HepG2 (cell line): ENCODE measurements around the gene HLA-DPB1. TPM values are rescaled to one million over a fixed set of nuclear protein-coding genes. Genes with fewer than 3 reads are reported as not detected.

ENCODE experiments used
- ATAC-seq: fragments of 200-7000 bp; cut with Tn5 transposase; 3 replicates; pipeline ENCODE4 v1.9.1; 2020; ENCODE audit warnings: mild to moderate bottlenecking, moderate library complexity
- BruUV-seq: library from RNA; stranded (reverse); fragments of 400-500 nt; replicated peaks from 2 replicates; lab custom pipeline; 2021; lab: Mats Ljungman, UMichigan
- CTCF ChIA-PET: fragments of 300-600 bp; formaldehyde crosslinking; extraction: SDS; loops from one replicate; lab custom pipeline; 2021; ENCODE audit warnings: low total read pairs, inconsistent platforms, low intra/inter-chr PET ratio; lab: Yijun Ruan, JAX
- POLR2A ChIA-PET: fragments of 350-600 bp; sonication (Branson Sonifier 250); formaldehyde crosslinking; loops from one replicate; lab custom pipeline; 2020; ENCODE audit warnings: antibody characterized with exemption, inconsistent platforms; lab: Yijun Ruan, JAX
- DNase-seq: peaks from one replicate; pipeline ENCODE4 v3.0.0-alpha.2; 2015; ENCODE audit warnings: low spot score
- FAIRE-seq: peaks from 3 replicates; lab custom pipeline; 2011; peaks lifted over from hg19 to GRCh38; lab: Jason Lieb, UNC
- H2AFZ ChIP-seq: one replicate; pipeline ENCODE4 v1.6.1; 2011; ENCODE audit warnings: low read length, inconsistent platforms
- H3K27ac ChIP-seq: fragments of 300-600 bp; 3 replicates; pipeline ENCODE4 v1.8.0; 2011; ENCODE audit warnings: mixed run types, mild to moderate bottlenecking, mixed read lengths, low read length, inconsistent platforms; ENCODE audit not compliant: insufficient read depth; ENCODE audit errors: extremely low read length
- H3K27me3 ChIP-seq, 2 experiments: fragments of 200-600 bp in 1 of 2; 2 replicates in 1 of 2; 3 replicates in 1 of 2; pipeline versions ENCODE4 v1.6.0 to v1.8.0; 2011; ENCODE audit warnings: low read length in 2 of 2, mild to moderate bottlenecking in 2 of 2, moderate library complexity in 2 of 2, inconsistent platforms in 1 of 2; ENCODE audit not compliant: insufficient read depth in 2 of 2, control insufficient read depth in 1 of 2
- H3K36me3 ChIP-seq, 2 experiments: fragments of 200-600 bp in 1 of 2; replicated peaks in 1 of 2; 2 replicates in 1 of 2; 3 replicates in 1 of 2; pipeline versions ENCODE4 v1.5.1 to v1.8.0; 2011; ENCODE audit warnings: low read length in 2 of 2, inconsistent platforms in 1 of 2; ENCODE audit not compliant: insufficient read depth in 2 of 2, control insufficient read depth in 1 of 2
- H3K4me1 ChIP-seq: 2 replicates; pipeline ENCODE4 v1.5.1; 2012; ENCODE audit warnings: low read length, inconsistent platforms; ENCODE audit not compliant: insufficient read depth
- H3K4me2 ChIP-seq: 2 replicates; pipeline ENCODE4 v1.6.0; 2011; ENCODE audit warnings: low read depth, low read length, inconsistent platforms
- H3K4me3 ChIP-seq, 3 experiments: fragments of 200-600 bp in 1 of 3; sonication (generic), shearing (Covaris generic) in 1 of 3; replicated peaks in 1 of 3; 2 replicates each; pipeline ENCODE4 v1.5.1; 2011 to 2016; ENCODE audit warnings: low read length in 3 of 3, inconsistent platforms in 2 of 3, low read depth in 2 of 3, mild to moderate bottlenecking in 2 of 3, control low read depth in 1 of 3, mixed read lengths in 1 of 3; ENCODE audit not compliant: insufficient read depth in 1 of 3
- H3K79me2 ChIP-seq: one replicate; pipeline ENCODE4 v1.6.1; 2011; ENCODE audit warnings: low read length, inconsistent platforms; ENCODE audit not compliant: insufficient read depth
- H3K9ac ChIP-seq: 2 replicates; pipeline ENCODE4 v1.6.0; 2011; ENCODE audit warnings: mild to moderate bottlenecking, low read depth, low read length, inconsistent platforms; ENCODE audit not compliant: insufficient read depth
- H3K9me3 ChIP-seq: 2 replicates; pipeline ENCODE4 v1.5.1; 2012; ENCODE audit warnings: mild to moderate bottlenecking, low read length
- H4K20me1 ChIP-seq: 2 replicates; pipeline ENCODE4 v1.6.0; 2011; ENCODE audit warnings: inconsistent platforms, mild to moderate bottlenecking, low read length, moderate library complexity; ENCODE audit not compliant: insufficient read depth
- DPF2 ChIP-seq: sonication (generic); formaldehyde crosslinking; IDR thresholded peaks from 2 replicates; pipeline ENCODE4 v1.4.0; 2020; ENCODE audit warnings: mild to moderate bottlenecking, low read depth, missing genetic modification reagents, borderline replicate concordance
- LBX2 ChIP-seq: sonication (generic); formaldehyde crosslinking; IDR thresholded peaks from 2 replicates; pipeline ENCODE4 v1.5.0; 2020; ENCODE audit warnings: missing genetic modification reagents, mild to moderate bottlenecking, borderline replicate concordance
- STAT5B ChIP-seq: sonication (generic); formaldehyde crosslinking; IDR thresholded peaks from 2 replicates; pipeline ENCODE4 v1.4.0; 2020; ENCODE audit warnings: missing genetic modification reagents
- TBX2 ChIP-seq: sonication (generic); formaldehyde crosslinking; IDR thresholded peaks from 2 replicates; pipeline ENCODE4 v1.5.0; 2020; ENCODE audit warnings: missing genetic modification reagents, mild to moderate bottlenecking, borderline replicate concordance
- TFDP1 ChIP-seq: IDR thresholded peaks from 2 replicates; pipeline ENCODE4 v1.6.1; 2016; ENCODE audit warnings: missing compliant biosample characterization, missing genetic modification reagents, borderline replicate concordance
- THYN1 ChIP-seq: sonication (generic); formaldehyde crosslinking; IDR thresholded peaks from 2 replicates; pipeline ENCODE4 v1.8.1; 2023; ENCODE audit warnings: low read depth, mild to moderate bottlenecking, moderate library complexity, missing genetic modification reagents, borderline replicate concordance
- ZBTB10 ChIP-seq: sonication (generic); formaldehyde crosslinking; IDR thresholded peaks from 2 replicates; pipeline ENCODE4 v1.4.0; 2020; ENCODE audit warnings: missing genetic modification reagents, borderline replicate concordance
- ZNF569 ChIP-seq: sonication (generic); formaldehyde crosslinking; IDR thresholded peaks from 2 replicates; pipeline ENCODE4 v1.5.0; 2020; ENCODE audit warnings: mild to moderate bottlenecking, missing genetic modification reagents, moderate library complexity, borderline replicate concordance
- ZNF597 ChIP-seq: sonication (generic); formaldehyde crosslinking; IDR thresholded peaks from 2 replicates; pipeline ENCODE4 v1.5.0; 2020; ENCODE audit warnings: missing genetic modification reagents
- WGBS: methylation state at CpG from one replicate; pipeline ENCODE4 v1.1.6; 2017; ENCODE audit warnings: low lambda C conversion rate; 5-methylcytosine and 5-hydroxymethylcytosine counted together
- in situ Hi-C: cut with HindIII; loops from 2 replicates; pipeline ENCODE4 v1.10.0; 2017; ENCODE audit warnings: low pct_unique_long_range_greater_than_20kb; ENCODE audit not compliant: extremely low pct_ligation_motif_present
- intact Hi-C: fragments of 100-400 bp; cut with micrococcal nuclease; formaldehyde crosslinking; loops from one replicate; pipeline ENCODE4 v1.10.0; 2022; ENCODE audit not compliant: unreplicated experiment
- polyA plus RNA-seq, 8 experiments: library from polyadenylated mRNA; depleted of rRNA in 3 of 8; stranded (reverse) in 7 of 8; unstranded in 1 of 8; fragments of >200 nt; fragmentation: Illumina TruSeq in 4 of 8; extraction: Trizol in 4 of 8; gene quantifications; 2 replicates each; pipeline versions ENCODE4 v1.2.1 to v1.2.3, GENCODE V29; 2011 to 2016; ENCODE audit warnings: low read depth in 4 of 8, missing spikeins in 1 of 8, mixed read lengths in 1 of 8; ENCODE audit not compliant: insufficient read depth in 1 of 8
- total RNA-seq, 5 experiments: library from RNA; depleted of rRNA; stranded (reverse); fragments of >200 nt; fragmentation: Illumina TruSeq; extraction: Trizol; gene quantifications; 2 replicates each; pipeline ENCODE4 v1.2.3, GENCODE V29; 2016; ENCODE audit warnings: low read depth in 1 of 5
- TF ChIP-seq, protein P1 (sequence below): sonication (generic); formaldehyde crosslinking; IDR thresholded peaks from 2 replicates; pipeline ENCODE4 v1.4.0; 2020; ENCODE audit warnings: mild to moderate bottlenecking, missing genetic modification reagents

HLA-DPB1 gene
- total and polyA plus RNA-seq, 2 of the 13 experiments (the other 11 are each of a cell fraction or from before 2014, with no cell fraction given), result not detected

GRCh38 chr6:33105386-33105785, 29.6 kb downstream of the HLA-DPB1 start:
- POLR2A ChIA-PET, result no interaction called here
- H4K20me1 ChIP-seq, result no peaks in the 10 kb centered on the region
- TF ChIP-seq, protein P1, sequence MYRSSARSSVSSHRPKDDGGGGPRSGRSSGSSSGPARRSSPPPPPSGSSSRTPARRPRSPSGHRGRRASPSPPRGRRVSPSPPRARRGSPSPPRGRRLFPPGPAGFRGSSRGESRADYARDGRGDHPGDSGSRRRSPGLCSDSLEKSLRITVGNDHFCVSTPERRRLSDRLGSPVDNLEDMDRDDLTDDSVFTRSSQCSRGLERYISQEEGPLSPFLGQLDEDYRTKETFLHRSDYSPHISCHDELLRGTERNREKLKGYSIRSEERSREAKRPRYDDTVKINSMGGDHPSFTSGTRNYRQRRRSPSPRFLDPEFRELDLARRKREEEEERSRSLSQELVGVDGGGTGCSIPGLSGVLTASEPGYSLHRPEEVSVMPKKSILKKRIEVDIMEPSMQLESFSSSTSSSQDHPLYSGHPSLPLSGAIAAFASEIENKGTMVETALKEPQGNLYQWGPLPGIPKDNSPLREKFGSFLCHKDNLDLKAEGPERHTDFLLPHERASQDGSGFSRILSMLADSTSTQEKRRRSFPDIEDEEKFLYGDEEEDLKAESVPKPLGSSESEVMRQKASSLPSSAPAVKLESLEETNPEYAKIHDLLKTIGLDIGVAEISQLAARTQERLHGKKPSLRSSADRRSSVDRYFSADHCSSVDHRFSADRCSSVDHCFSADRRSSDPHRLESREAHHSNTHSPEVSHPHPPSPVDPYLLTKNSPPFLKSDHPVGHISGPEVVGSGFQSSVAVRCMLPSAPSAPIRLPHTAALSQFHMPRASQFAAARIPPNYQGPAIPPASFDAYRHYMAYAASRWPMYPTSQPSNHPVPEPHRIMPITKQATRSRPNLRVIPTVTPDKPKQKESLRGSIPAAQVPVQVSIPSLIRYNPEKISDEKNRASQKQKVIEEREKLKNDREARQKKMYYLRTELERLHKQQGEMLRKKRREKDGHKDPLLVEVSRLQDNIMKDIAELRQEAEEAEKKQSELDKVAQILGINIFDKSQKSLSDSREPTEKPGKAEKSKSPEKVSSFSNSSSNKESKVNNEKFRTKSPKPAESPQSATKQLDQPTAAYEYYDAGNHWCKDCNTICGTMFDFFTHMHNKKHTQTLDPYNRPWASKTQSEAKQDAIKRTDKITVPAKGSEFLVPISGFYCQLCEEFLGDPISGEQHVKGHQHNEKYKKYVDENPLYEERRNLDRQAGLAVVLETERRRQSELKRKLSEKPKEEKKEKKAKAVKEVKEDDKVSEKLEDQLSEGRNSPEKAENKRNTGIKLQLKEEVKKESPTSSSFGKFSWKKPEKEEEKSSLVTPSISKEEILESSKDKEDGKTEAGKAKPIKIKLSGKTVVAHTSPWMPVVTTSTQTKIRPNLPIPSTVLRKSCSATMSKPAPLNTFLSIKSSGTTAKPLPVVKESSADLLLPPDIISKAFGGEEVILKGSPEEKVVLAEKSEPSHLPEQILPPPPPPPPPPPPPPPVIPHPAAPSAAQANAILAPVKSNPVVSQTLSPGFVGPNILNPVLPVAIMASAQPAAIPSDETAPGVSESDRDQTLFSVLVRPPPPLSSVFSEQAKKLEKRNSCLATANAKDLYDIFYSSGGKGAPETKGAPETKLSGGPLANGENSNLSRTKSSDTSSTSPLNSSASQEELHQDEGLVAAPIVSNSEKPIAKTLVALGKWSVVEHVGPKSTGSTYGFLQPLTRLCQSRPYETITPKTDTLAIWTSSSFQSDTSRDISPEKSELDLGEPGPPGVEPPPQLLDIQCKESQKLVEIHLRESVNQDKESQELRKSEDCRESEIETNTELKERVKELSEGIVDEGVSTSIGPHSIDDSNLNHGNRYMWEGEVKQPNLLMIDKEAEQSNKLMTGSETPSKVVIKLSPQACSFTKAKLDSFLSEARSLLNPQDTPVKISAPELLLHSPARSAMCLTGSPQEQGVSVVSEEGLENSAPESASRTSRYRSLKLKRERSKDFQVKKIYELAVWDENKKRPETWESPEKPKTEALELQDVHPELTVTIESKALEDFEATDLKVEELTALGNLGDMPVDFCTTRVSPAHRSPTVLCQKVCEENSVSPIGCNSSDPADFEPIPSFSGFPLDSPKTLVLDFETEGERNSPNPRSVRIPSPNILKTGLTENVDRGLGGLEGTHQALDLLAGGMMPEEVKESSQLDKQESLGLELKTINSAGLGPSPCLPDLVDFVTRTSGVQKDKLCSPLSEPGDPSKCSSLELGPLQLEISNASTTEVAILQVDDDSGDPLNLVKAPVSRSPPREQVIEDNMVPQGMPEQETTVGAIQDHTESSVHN (CRISPR knock-in tag), result no peak
- TF ChIP-seq STAT5B (CRISPR knock-in tag) (no peak), ZNF597 (CRISPR knock-in tag) (no peak), THYN1 (CRISPR knock-in tag) (no peak), TBX2 (CRISPR knock-in tag) (no peak), TFDP1 (no peak), LBX2 (no peak), DPF2 (no peak), ZBTB10 (CRISPR knock-in tag) (no peak), ZNF569 (CRISPR knock-in tag) (no peak)

More at GRCh38 chr6:33105386-33105785, 29.6 kb downstream of the HLA-DPB1 start:
- ATAC-seq, result no peak
- Histone ChIP-seq H3K9me3 (peaks cover 19% of the 10 kb centered on the region), H3K4me3 (no peak overlapping the region), H3K79me2 (no peaks in the 10 kb centered on the region), H3K9ac (no peak overlapping the region), H3K4me1 (no peaks in the 10 kb centered on the region), H2AFZ (no peak overlapping the region), H3K27ac (no peak overlapping the region), H3K36me3 (no peaks in the 10 kb centered on the region), H3K4me2 (no peak overlapping the region), H3K27me3 (peaks cover 0 to 11% of the 10 kb centered on the region in 2 experiments; a peak in 2 of 5 replicates)
- no peak for DNase-seq
- no peak for FAIRE-seq
- in situ Hi-C loops, result no loop called here
- CTCF ChIA-PET, result no interaction called here
- intact Hi-C loops, result no loop called here
- BruUV-seq, result no TSS peak
- WGBS, result 52% methylated on average over 3 of the region's 3 CpGs
